Thyroid gland (tissue), 4 donors: Measurements from ENCODE around the gene CNNM4. TPM values are rescaled to one million over a fixed set of nuclear protein-coding genes. Genes with fewer than 3 reads are reported as not detected.

Source experiments
- DNase-seq, 2 donors: peaks; one replicate each; pipeline ENCODE4 v3.0.0-alpha.2; 2019
- H3K27ac ChIP-seq, 3 donors: fragments of 200-600 bp; sonication (generic); 1 replicate in 2 of 3; 2 replicates in 1 of 3; pipeline ENCODE4 v1.5.1; 2016 to 2019; ENCODE audit warnings: mild to moderate bottlenecking in 1 of 3, moderate library complexity in 1 of 3
- H3K27me3 ChIP-seq: fragments of 200-600 bp; sonication (generic); one replicate; pipeline ENCODE4 v1.5.1; 2019
- H3K36me3 ChIP-seq, 2 donors: fragments of 200-600 bp; sonication (generic); one replicate each; pipeline ENCODE4 v1.5.1; 2016 to 2019
- H3K4me1 ChIP-seq, 2 donors: fragments of 200-600 bp; sonication (generic); one replicate each; pipeline ENCODE4 v1.5.1; 2017 to 2019
- H3K4me3 ChIP-seq, 3 donors: fragments of 200-600 bp; sonication (generic); replicated peaks in 1 of 3; 1 replicate in 2 of 3; 2 replicates in 1 of 3; pipeline ENCODE4 v1.5.1; 2016; ENCODE audit warnings: mild to moderate bottlenecking in 1 of 3
- H3K9me3 ChIP-seq: fragments of 200-600 bp; sonication (generic); one replicate; pipeline ENCODE4 v1.5.1; 2017
- POLR2A ChIP-seq, 2 donors: fragments of 450-650 bp; IDR thresholded peaks; one replicate each; pipeline ENCODE4 v1.6.1; 2017; ENCODE audit warnings: antibody characterized with exemption in 2 of 2, mild to moderate bottlenecking in 2 of 2, moderate library complexity in 1 of 2
- WGBS, 2 donors: methylation state at CpG; one replicate each; pipeline ENCODE4 v1.1.5; 2017; 5-methylcytosine and 5-hydroxymethylcytosine counted together
- intact Hi-C: fragments of 100-400 bp; cut with DNase I; formaldehyde crosslinking; loops from one replicate; pipeline ENCODE4 v1.15.1; 2023
- total RNA-seq, 4 donors: library from RNA; depleted of rRNA; stranded (reverse); fragments of >200 nt; gene quantifications; one replicate each; pipeline ENCODE4 v1.2.3, GENCODE V29; 2016
- TF ChIP-seq, protein P1 (sequence below), 6 experiments: fragments of 200-600 bp in 3 of 6; fragments of 450-650 bp in 3 of 6; sonication (generic) in 3 of 6; IDR thresholded peaks; one replicate each; pipeline ENCODE4 v1.5.1; 2016 to 2019; ENCODE audit warnings: antibody characterized with exemption in 6 of 6, mild to moderate bottlenecking in 2 of 6, inconsistent platforms in 1 of 6, moderate library complexity in 1 of 6

The CNNM4 gene
- total RNA-seq, 4 donors from 2014 or later = 6.6 to 9.5 (median 7.7) TPM

DNA sequence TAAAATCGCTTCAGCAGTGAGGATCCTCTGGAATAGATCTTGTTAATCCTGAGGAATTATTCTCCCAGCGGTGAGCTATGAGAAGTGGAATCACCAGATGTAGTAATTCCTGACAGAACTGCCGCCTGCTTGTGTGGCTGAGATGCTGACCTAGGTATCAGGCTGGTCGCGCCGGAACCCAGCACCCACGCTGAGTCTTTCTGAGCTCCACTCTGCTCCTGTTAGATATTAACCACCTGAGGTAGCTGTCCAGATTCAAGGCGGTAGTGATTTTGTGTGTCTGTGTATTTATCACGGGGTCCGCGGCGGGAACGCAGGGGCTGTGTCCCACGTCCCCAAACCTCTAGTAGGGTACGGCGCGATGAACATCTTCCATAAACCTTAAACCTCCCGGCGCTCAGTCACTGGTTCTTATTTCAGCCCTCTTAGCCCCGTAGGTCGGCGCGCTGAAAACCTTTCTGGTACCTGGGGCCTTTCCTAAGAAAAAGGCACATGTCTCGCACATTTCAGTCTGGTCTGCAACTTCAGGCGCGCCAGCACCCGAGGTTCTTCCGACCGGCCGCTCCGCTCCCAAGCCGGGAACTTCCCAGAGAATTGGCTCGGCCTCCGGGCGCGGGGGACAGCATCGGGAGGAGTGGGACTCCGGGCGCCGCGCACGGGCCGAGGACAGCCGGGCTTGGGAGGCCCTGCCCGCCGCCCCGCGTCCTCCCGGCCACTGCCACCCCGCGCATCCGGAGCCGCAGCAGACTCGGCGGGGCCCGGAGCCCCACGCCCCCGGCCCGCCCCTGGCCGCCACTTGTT, 54.8 kb downstream of the CNNM4 start:
- intact Hi-C loops = loop anchor here (5.0 kb wide), 1 partner anchor 42 kb away; the partner anchor contains the start of gene ANKRD39
- WGBS, 2 donors = 7 to 11% methylated on average over 24 to 30 of the region's 60 CpGs
- Histone ChIP-seq H3K36me3 (no peaks in the 10 kb centered on the region), H3K4me3 (peak overlapping the region; percentile 32 to 78 (median 51)), H3K4me1 (peaks cover 26 to 32% of the 10 kb centered on the region in 2 donors), H3K9me3 (no peaks in the 10 kb centered on the region), H3K27ac (peak overlapping the region; percentile 64 to 94 (median 77)), H3K27me3 (no peaks in the 10 kb centered on the region)
- TF ChIP-seq, protein P1, sequence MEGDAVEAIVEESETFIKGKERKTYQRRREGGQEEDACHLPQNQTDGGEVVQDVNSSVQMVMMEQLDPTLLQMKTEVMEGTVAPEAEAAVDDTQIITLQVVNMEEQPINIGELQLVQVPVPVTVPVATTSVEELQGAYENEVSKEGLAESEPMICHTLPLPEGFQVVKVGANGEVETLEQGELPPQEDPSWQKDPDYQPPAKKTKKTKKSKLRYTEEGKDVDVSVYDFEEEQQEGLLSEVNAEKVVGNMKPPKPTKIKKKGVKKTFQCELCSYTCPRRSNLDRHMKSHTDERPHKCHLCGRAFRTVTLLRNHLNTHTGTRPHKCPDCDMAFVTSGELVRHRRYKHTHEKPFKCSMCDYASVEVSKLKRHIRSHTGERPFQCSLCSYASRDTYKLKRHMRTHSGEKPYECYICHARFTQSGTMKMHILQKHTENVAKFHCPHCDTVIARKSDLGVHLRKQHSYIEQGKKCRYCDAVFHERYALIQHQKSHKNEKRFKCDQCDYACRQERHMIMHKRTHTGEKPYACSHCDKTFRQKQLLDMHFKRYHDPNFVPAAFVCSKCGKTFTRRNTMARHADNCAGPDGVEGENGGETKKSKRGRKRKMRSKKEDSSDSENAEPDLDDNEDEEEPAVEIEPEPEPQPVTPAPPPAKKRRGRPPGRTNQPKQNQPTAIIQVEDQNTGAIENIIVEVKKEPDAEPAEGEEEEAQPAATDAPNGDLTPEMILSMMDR (IDR thresholded peaks at IDR 0.05) = no peak
- TF ChIP-seq POLR2A (IDR thresholded peaks at IDR 0.05) = no peak
- no peak for DNase-seq

DNA sequence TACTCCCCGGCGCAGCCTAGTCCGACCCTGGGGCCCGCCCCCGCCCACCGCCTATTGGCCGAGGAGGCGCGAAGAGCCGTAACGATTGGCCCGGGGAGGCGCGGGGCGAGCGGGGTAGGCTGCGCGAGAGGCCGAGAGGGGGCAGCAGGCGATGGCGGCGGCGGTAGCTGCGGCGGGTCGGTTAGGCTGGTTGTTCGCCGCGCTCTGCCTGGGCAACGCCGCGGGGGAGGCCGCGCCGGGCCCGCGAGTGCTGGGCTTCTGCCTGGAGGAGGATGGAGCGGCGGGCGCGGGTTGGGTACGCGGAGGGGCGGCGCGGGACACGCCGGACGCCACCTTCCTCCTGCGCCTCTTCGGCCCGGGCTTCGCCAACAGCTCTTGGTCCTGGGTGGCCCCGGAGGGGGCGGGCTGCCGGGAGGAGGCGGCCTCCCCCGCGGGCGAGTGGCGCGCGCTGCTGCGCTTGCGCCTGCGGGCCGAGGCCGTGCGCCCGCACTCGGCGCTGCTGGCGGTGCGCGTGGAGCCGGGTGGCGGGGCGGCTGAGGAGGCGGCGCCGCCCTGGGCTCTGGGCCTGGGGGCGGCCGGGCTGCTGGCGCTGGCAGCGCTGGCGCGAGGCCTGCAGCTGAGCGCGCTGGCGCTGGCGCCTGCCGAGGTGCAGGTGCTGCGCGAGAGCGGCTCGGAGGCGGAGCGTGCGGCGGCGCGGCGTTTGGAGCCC, 55.6 kb downstream of the CNNM4 start, which contains the start of gene CNNM3:
Gene CNNM3, plus strand, starts transcription at position 142 of the 709 bp plus-strand sequence. Its CDS starts 10 bp downstream, at position 152.
- Histone ChIP-seq H3K27me3 (no peaks in the 10 kb centered on the region), H3K9me3 (no peaks in the 10 kb centered on the region), H3K27ac (peak within 1 kb of the TSS; percentile 93 to 94 (median 94)), H3K36me3 (no peaks in the 10 kb centered on the region), H3K4me1 (peaks cover 26 to 32% of the 10 kb centered on the region in 2 donors), H3K4me3 (peak within 1 kb of the TSS; percentile 32 to 78 (median 51))
- intact Hi-C loops = loop anchor here (5.0 kb wide), 1 partner anchor 41 kb away; the partner anchor contains the start of gene ANKRD39
- TF ChIP-seq, protein P1 (IDR thresholded peaks at IDR 0.05) = peak; percentile 30 to 81 (median 51)
- TF ChIP-seq POLR2A (IDR thresholded peaks at IDR 0.05) = peak; percentile 48 to 93
- 0 to 2% methylated on average over 1 to 10 of the region's 103 CpGs for WGBS, 2 donors
- peak; percentile 97 to 98 for DNase-seq

DNA sequence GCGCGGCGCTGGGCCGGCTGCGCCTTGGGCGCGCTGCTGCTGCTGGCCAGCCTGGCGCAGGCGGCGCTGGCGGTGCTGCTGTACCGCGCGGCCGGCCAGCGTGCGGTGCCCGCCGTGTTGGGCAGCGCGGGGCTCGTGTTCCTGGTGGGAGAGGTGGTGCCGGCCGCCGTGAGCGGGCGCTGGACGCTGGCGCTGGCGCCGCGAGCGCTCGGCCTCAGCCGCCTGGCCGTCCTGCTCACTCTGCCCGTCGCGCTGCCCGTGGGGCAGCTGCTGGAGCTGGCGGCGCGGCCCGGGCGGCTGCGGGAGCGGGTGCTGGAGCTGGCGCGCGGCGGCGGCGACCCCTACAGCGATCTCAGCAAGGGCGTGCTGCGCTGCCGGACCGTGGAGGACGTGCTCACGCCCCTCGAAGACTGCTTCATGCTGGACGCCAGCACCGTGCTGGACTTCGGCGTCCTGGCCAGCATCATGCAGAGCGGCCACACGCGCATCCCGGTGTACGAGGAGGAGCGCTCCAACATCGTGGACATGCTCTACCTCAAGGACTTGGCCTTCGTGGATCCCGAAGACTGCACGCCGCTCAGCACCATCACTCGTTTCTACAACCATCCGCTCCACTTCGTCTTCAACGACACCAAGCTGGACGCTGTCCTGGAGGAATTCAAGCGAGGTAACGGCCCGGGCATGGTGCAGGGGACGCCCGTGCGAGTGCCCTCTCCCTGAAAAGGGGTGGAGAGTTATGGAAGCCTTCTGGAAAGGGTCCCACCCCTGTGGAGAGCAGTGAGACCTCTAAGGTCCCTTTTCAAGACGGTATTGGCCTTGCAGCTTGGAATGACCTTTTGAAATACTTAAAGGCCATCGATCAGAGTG, 56.4 kb downstream of the CNNM4 start:
- WGBS, 2 donors = 9 to 14% methylated on average over 10 to 23 of the region's 89 CpGs
- intact Hi-C loops = loop anchor here (5.0 kb wide), 1 partner anchor 40 kb away; the partner anchor contains the start of gene ANKRD39
- H3K4me1 ChIP-seq = peaks cover 26 to 32% of the 10 kb centered on the region in 2 donors

DNA sequence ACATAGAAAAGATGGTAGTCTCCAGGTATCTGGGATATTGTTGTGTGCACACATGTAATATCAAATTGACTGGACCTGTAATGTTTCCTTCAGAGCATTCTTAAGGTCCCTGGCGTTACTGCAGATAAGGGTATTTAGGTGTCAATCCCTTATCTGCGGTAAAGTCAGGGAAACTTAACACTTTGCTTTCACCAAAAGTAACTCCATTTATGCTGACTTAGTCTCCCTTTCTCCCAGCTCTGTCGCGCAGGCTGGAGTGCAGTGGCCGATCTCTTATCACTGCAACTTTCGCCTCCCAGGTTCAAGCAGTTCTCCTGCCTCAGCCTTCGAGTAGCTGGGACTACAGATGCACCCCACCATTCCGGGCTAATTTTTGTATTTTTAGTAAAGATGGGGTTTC, 57.2 kb downstream of the CNNM4 start:
- no peak for TF ChIP-seq POLR2A (IDR thresholded peaks at IDR 0.05)
- TF ChIP-seq, protein P1 (IDR thresholded peaks at IDR 0.05) = no peak
- peaks cover 34 to 40% of the 10 kb centered on the region in 2 donors for H3K4me1 ChIP-seq
- no peaks in the 10 kb centered on the region for H3K27me3 ChIP-seq
- H3K4me3 ChIP-seq = peak overlapping the region in 1 of 3 donors; percentile 45
- no peak for DNase-seq
- H3K36me3 ChIP-seq = peaks cover 0 to 3% of the 10 kb centered on the region in 2 donors
- WGBS, 2 donors = 90 to 92% methylated on average over 8 of the region's 8 CpGs
- intact Hi-C loops = loop anchor here (5.0 kb wide), 1 partner anchor 39 kb away; the partner anchor contains the start of gene ANKRD39
- H3K9me3 ChIP-seq = no peaks in the 10 kb centered on the region
- H3K27ac ChIP-seq = no peak overlapping the region

More for the DNA sequence above, 56.4 kb downstream of the CNNM4 start:
- Histone ChIP-seq H3K36me3 (no peaks in the 10 kb centered on the region), H3K4me3 (peak overlapping the region in 2 of 3 donors; percentile 29 to 45), H3K9me3 (no peaks in the 10 kb centered on the region), H3K27me3 (no peaks in the 10 kb centered on the region), H3K27ac (no peak overlapping the region)
- TF ChIP-seq POLR2A (IDR thresholded peaks at IDR 0.05) = no peak
- TF ChIP-seq, protein P1 (IDR thresholded peaks at IDR 0.05) = no peak
- peak; percentile 21 to 27 for DNase-seq
